ENCODE results near the gene POLR1H. TPM values are rescaled to one million over a fixed set of nuclear protein-coding genes. Genes with fewer than 3 reads are reported as not detected.
"Not testable (repeated sequence)": the region's sequence is repeated elsewhere in the genome, so short reads cannot be mapped to it uniquely, and the experiment has no call there.

Gene POLR1H
- total RNA-seq, result 10 to 100 TPM; 15.5 to 17.0 TPM
- long read RNA-seq, donor 1, transcript ZNRD1-201 (4 exons, 864 nt), result major isoform, 5 of 5 reads
- long read RNA-seq, donor 1, partial matches to known transcripts, result 0 of 5 reads
- long read RNA-seq, donor 1, other reads (novel, unspliced or antisense), result 0 of 5 reads
- long read RNA-seq, donor 2, partial matches to known transcripts, result 0 of 8 reads
- long read RNA-seq, donor 2, other reads (novel, unspliced or antisense), result 0 of 8 reads

- DNase-seq (ENCODE audit: low spot score), result peak; percentile 97
- intact Hi-C loops (cut with DNase I), result no loop called here
Measured at GRCh38 chr6:30061092-30061857, at the start of gene POLR1H. Gene POLR1H, plus strand, starts transcription at chr6:30061265. Its CDS starts 260 bp downstream, at chr6:30061525.

- intact Hi-C loops (cut with DNase I), result loop anchor here in 1 of 2 donors (1.0 kb wide), 1 partner anchor 165 kb away; no protein-coding TSS in a partner anchor
- no peak for DNase-seq (ENCODE audit: low spot score)
Measured at GRCh38 chr6:30013291-30013922, 47.7 kb upstream of the POLR1H start.

- intact Hi-C loops (cut with DNase I), result no loop called here
- no peak for DNase-seq (ENCODE audit: low spot score)
Measured at GRCh38 chr6:30019819-30020218, 41.2 kb upstream of the POLR1H start.

GRCh38 chr6:30020626-30021025 lies 40.4 kb upstream of the POLR1H start:
- intact Hi-C loops (cut with DNase I), result no loop called here
- no peak for DNase-seq (ENCODE audit: low spot score)

- no peak for DNase-seq (ENCODE audit: low spot score)
- intact Hi-C loops (cut with DNase I), result no loop called here
Measured at GRCh38 chr6:30022189-30022588, 38.9 kb upstream of the POLR1H start.

- intact Hi-C loops (cut with DNase I), result not testable (repeated sequence)
Measured at GRCh38 chr6:30022712-30023111, 38.4 kb upstream of the POLR1H start.

GRCh38 chr6:30025186-30025585 lies 35.9 kb upstream of the POLR1H start:
- DNase-seq (ENCODE audit: low spot score), result no peak
- intact Hi-C loops (cut with DNase I), result no loop called here

More at GRCh38 chr6:30022712-30023111, 38.4 kb upstream of the POLR1H start:
- not testable (repeated sequence) for DNase-seq (ENCODE audit: low spot score)

GRCh38 chr6:30029588-30029987 lies 31.5 kb upstream of the POLR1H start:
- intact Hi-C loops (cut with DNase I), result no loop called here

GRCh38 chr6:30031381-30031780 lies 29.7 kb upstream of the POLR1H start:
- no peak for DNase-seq (ENCODE audit: low spot score)
- intact Hi-C loops (cut with DNase I), result no loop called here

More at GRCh38 chr6:30029588-30029987, 31.5 kb upstream of the POLR1H start:
- no peak for DNase-seq (ENCODE audit: low spot score)

- DNase-seq (ENCODE audit: low spot score); intact Hi-C loops (cut with DNase I): not testable (repeated sequence)
Measured at GRCh38 chr6:30033440-30033839, 27.6 kb upstream of the POLR1H start.

GRCh38 chr6:30035784-30036183 lies 25.3 kb upstream of the POLR1H start:
- no peak for DNase-seq (ENCODE audit: low spot score)
- intact Hi-C loops (cut with DNase I), result no loop called here

- intact Hi-C loops (cut with DNase I), result no loop called here
- DNase-seq (ENCODE audit: low spot score), result no peak
Measured at GRCh38 chr6:30037182-30037788, 23.8 kb upstream of the POLR1H start.

GRCh38 chr6:30041221-30041620 lies 19.8 kb upstream of the POLR1H start:
- intact Hi-C loops (cut with DNase I), result no loop called here
- DNase-seq (ENCODE audit: low spot score), result no peak

- no peak for DNase-seq (ENCODE audit: low spot score)
- intact Hi-C loops (cut with DNase I), result no loop called here
Measured at GRCh38 chr6:30041821-30042220, 19.2 kb upstream of the POLR1H start.

- DNase-seq (ENCODE audit: low spot score), result no peak
- intact Hi-C loops (cut with DNase I), result no loop called here
Measured at GRCh38 chr6:30042476-30042875, 18.6 kb upstream of the POLR1H start.

- intact Hi-C loops (cut with DNase I), result no loop called here
- no peak for DNase-seq (ENCODE audit: low spot score)
Measured at GRCh38 chr6:30042914-30043313, 18.2 kb upstream of the POLR1H start.

- no peak for DNase-seq (ENCODE audit: low spot score)
Measured at GRCh38 chr6:30043744-30044143, 17.3 kb upstream of the POLR1H start.

GRCh38 chr6:30044630-30045029 lies 16.4 kb upstream of the POLR1H start:
- intact Hi-C loops (cut with DNase I), result no loop called here
- no peak for DNase-seq (ENCODE audit: low spot score)

More at GRCh38 chr6:30043744-30044143, 17.3 kb upstream of the POLR1H start:
- intact Hi-C loops (cut with DNase I), result no loop called here

- intact Hi-C loops (cut with DNase I), result no loop called here
- DNase-seq (ENCODE audit: low spot score), result no peak
Measured at GRCh38 chr6:30047220-30047619, 13.8 kb upstream of the POLR1H start.

- DNase-seq (ENCODE audit: low spot score), result no peak
- intact Hi-C loops (cut with DNase I), result no loop called here
Measured at GRCh38 chr6:30053682-30054081, 7.4 kb upstream of the POLR1H start.
